K562 (cell line): ENCODE data around the gene GPHA2. TPM values are rescaled to one million over a fixed set of nuclear protein-coding genes. Genes with fewer than 3 reads are reported as not detected.
A peak's percentile ranks its signal among the peaks of the same experiment; 100 is the strongest.

Experiments
- ATAC-seq: fragments of 200-7000 bp; cut with Tn5 transposase; 3 replicates; pipeline ENCODE4 v1.9.1; 2020; ENCODE audit warnings: moderate library complexity
- BruUV-seq: library from RNA; stranded (reverse); fragments of 400-500 nt; replicated peaks from 2 replicates; lab custom pipeline; 2021; lab: Mats Ljungman, UMichigan
- CTCF ChIA-PET: fragments of 300-600 bp; formaldehyde crosslinking; extraction: SDS; loops from one replicate; lab custom pipeline; 2021; ENCODE audit warnings: low intra/inter-chr PET ratio; lab: Yijun Ruan, JAX
- POLR2A ChIA-PET: fragments of 300-600, 350-650 bp; sonication (Branson Sonifier 250); formaldehyde crosslinking; extraction: SDS; loops from one replicate; lab custom pipeline; 2021; ENCODE audit warnings: antibody characterized with exemption, inconsistent platforms; lab: Yijun Ruan, JAX
- DNase-seq, 4 experiments: peaks; one replicate each; pipeline versions ENCODE4 v3.0.0 to v3.0.0-alpha.2; 2011 to 2018; ENCODE audit warnings: low spot score in 3 of 4, mixed read lengths in 3 of 4; ENCODE audit errors: extremely low read depth in 1 of 4
- FAIRE-seq: peaks from 2 replicates; lab custom pipeline; 2011; peaks lifted over from hg19 to GRCh38; lab: Jason Lieb, UNC
- H2AFZ ChIP-seq: 2 replicates; pipeline ENCODE4 v1.6.0; 2011; ENCODE audit warnings: low read depth, low read length, control low read depth, inconsistent platforms
- H3K27ac ChIP-seq: fragments of 200-600 bp; 3 replicates; pipeline ENCODE4 v1.8.0; 2011; ENCODE audit warnings: low read depth, mild to moderate bottlenecking, control low read depth, inconsistent platforms, low read length, moderate library complexity, mixed read lengths; ENCODE audit errors: extremely low read depth
- H3K27me3 ChIP-seq, 2 experiments: fragments of 300-600 bp in 1 of 2; 2 replicates in 1 of 2; 3 replicates in 1 of 2; pipeline versions ENCODE4 v1.6.0 to v1.8.0; 2011; ENCODE audit warnings: inconsistent platforms in 2 of 2, low read length in 2 of 2, mild to moderate bottlenecking in 1 of 2, mixed read lengths in 1 of 2, moderate library complexity in 1 of 2; ENCODE audit not compliant: control insufficient read depth in 2 of 2, insufficient read depth in 2 of 2
- H3K36me3 ChIP-seq: fragments of 300-600 bp; 3 replicates; pipeline ENCODE4 v1.8.0; 2011; ENCODE audit warnings: mild to moderate bottlenecking, low read length, inconsistent platforms; ENCODE audit not compliant: control insufficient read depth, insufficient read depth
- H3K4me1 ChIP-seq, 2 experiments: fragments of 200-600 bp in 1 of 2; replicated peaks in 1 of 2; 2 replicates in 1 of 2; 3 replicates in 1 of 2; pipeline versions ENCODE4 v1.5.1 to v1.8.0; 2011; ENCODE audit warnings: inconsistent platforms in 2 of 2, low read length in 2 of 2, mild to moderate bottlenecking in 1 of 2, mixed read lengths in 1 of 2, moderate library complexity in 1 of 2; ENCODE audit not compliant: control insufficient read depth in 2 of 2, insufficient read depth in 2 of 2
- H3K4me2 ChIP-seq: 2 replicates; pipeline ENCODE4 v1.6.1; 2011; ENCODE audit warnings: low read length, control low read depth, inconsistent platforms, mixed read lengths; ENCODE audit not compliant: insufficient read depth
- H3K4me3 ChIP-seq: fragments of 200-600 bp; sonication (generic), shearing (Covaris generic); 2 replicates; pipeline ENCODE4 v1.5.1; 2016; ENCODE audit warnings: control low read depth, inconsistent platforms
- H3K79me2 ChIP-seq: fragments of 200-600 bp; 3 replicates; pipeline ENCODE4 v1.8.0; 2011; ENCODE audit warnings: low read length, inconsistent platforms; ENCODE audit not compliant: control insufficient read depth, insufficient read depth
- H3K9ac ChIP-seq, 2 experiments: 2 replicates each; pipeline versions ENCODE4 v1.6.0 to v1.6.1; 2011; ENCODE audit warnings: low read depth in 2 of 2, low read length in 2 of 2, control low read depth in 1 of 2, inconsistent platforms in 1 of 2, mild to moderate bottlenecking in 1 of 2, mixed read lengths in 1 of 2; ENCODE audit not compliant: insufficient read depth in 1 of 2
- H3K9me1 ChIP-seq: one replicate; pipeline ENCODE4 v1.6.0; 2011; ENCODE audit warnings: inconsistent platforms, mild to moderate bottlenecking, low read length, moderate library complexity; ENCODE audit not compliant: control insufficient read depth, insufficient read depth
- H3K9me3 ChIP-seq: replicated peaks from 2 replicates; pipeline ENCODE4 v1.5.1; 2011; ENCODE audit warnings: low read depth, low read length, inconsistent platforms; ENCODE audit not compliant: control insufficient read depth, insufficient read depth
- H4K20me1 ChIP-seq: replicated peaks from 2 replicates; pipeline ENCODE4 v1.6.1; 2011; ENCODE audit warnings: low read length, inconsistent platforms, mixed read lengths; ENCODE audit not compliant: control insufficient read depth, insufficient read depth
- ARNT ChIP-seq, 2 experiments: fragments of 450-650 bp; IDR thresholded peaks; 2 replicates each; pipeline ENCODE4 v1.6.1; 2016; ENCODE audit warnings: mild to moderate bottlenecking in 1 of 2
- ATF7 ChIP-seq: fragments of 450-650 bp; IDR thresholded peaks from 2 replicates; pipeline ENCODE4 v1.7.1; 2014; ENCODE audit warnings: mild to moderate bottlenecking, moderate library complexity
- HDAC6 ChIP-seq: IDR thresholded peaks from 2 replicates; pipeline ENCODE4 v1.6.1; 2012; ENCODE audit warnings: low read depth, mild to moderate bottlenecking, control low read depth, inconsistent platforms, low read length, moderate library complexity
- SP2 ChIP-seq: IDR thresholded peaks from 2 replicates; pipeline ENCODE4 v1.6.1; 2011; ENCODE audit warnings: mild to moderate bottlenecking, low read depth, low read length, moderate library complexity; ENCODE audit not compliant: poor library complexity, severe bottlenecking; ENCODE audit errors: extremely low read depth
- TARDBP ChIP-seq: fragments of 450-650 bp; IDR thresholded peaks from 2 replicates; pipeline ENCODE4 v1.6.1; 2016
- ZNF212 ChIP-seq: fragments of 450-650 bp; formaldehyde crosslinking; IDR thresholded peaks from 2 replicates; pipeline ENCODE4 v1.4.0; 2020; ENCODE audit warnings: mild to moderate bottlenecking
- ZNF3 ChIP-seq: fragments of 250-450 bp; sonication (Bioruptor Pico); IDR thresholded peaks from 2 replicates; pipeline ENCODE4 v1.5.0; 2021; ENCODE audit warnings: mild to moderate bottlenecking, moderate library complexity
- WGBS: fragments of 100-300 bp; shearing (Covaris generic); methylation state at CpG from one replicate; pipeline ENCODE4 v1.1.6; 2016; ENCODE audit warnings: low coverage, mixed read lengths; ENCODE audit not compliant: insufficient coverage; ENCODE audit errors: missing lambda C conversion rate; 5-methylcytosine and 5-hydroxymethylcytosine counted together
- in situ Hi-C: fragments of 300-500 bp; cut with MboI; formaldehyde crosslinking; loops from 4 replicates; pipeline ENCODE4 v1.15.0; 2018; ENCODE audit warnings: inconsistent platforms, mixed read lengths
- intact Hi-C: fragments of 100-400 bp; cut with micrococcal nuclease; formaldehyde crosslinking; loops from 2 replicates; pipeline ENCODE4 v1.14.2; 2022
- polyA plus RNA-seq, 8 experiments: library from polyadenylated mRNA; depleted of rRNA in 4 of 8; stranded (reverse) in 5 of 8; unstranded in 3 of 8; fragments of >200 nt; fragmentation: Nextera tagmentation in 2 of 8; fragmentation: Illumina TruSeq in 1 of 8; extraction: Ambion mirVana in 2 of 8; extraction: Trizol in 1 of 8; gene quantifications; 2 replicates each; pipeline versions ENCODE4 v1.2.1 to v1.2.3, GENCODE V29; 2011 to 2014; ENCODE audit warnings: inconsistent platforms in 1 of 8, missing spikeins in 1 of 8
- total RNA-seq, 7 experiments: library from RNA; depleted of rRNA in 6 of 7; stranded (reverse); fragments of >200 nt in 6 of 7; fragmentation: Illumina TruSeq in 2 of 7; extraction: Trizol in 2 of 7; gene quantifications; 2 replicates each; pipeline versions ENCODE4 v1.2.1 to v1.2.3, GENCODE V29; 2011 to 2021; ENCODE audit warnings: low replicate concordance in 1 of 7
- TF ChIP-seq, protein P1 (sequence below): fragments of 200-400 bp; formaldehyde crosslinking; IDR thresholded peaks from 2 replicates; pipeline ENCODE4 v1.6.1; 2017; ENCODE audit warnings: mild to moderate bottlenecking, low read depth, low read length, moderate library complexity
- TF ChIP-seq, protein P2 (sequence below), 2 experiments: IDR thresholded peaks in 1 of 2; conservative IDR thresholded peaks in 1 of 2; 2 replicates each; pipeline ENCODE4 v1.6.1; 2016; ENCODE audit warnings: low read depth in 2 of 2, mild to moderate bottlenecking in 1 of 2, missing compliant biosample characterization in 1 of 2, missing genetic modification characterization in 1 of 2, moderate library complexity in 1 of 2
- TF ChIP-seq, protein P3 (sequence below): sonication (generic); formaldehyde crosslinking; IDR thresholded peaks from 2 replicates; pipeline ENCODE4 v1.8.1; 2023; ENCODE audit warnings: mild to moderate bottlenecking, missing genetic modification reagents
- TF ChIP-seq, protein P4 (sequence below), 2 experiments: IDR thresholded peaks; 2 replicates each; pipeline ENCODE4 v1.6.1; 2012; ENCODE audit warnings: improper control_type of control experiment in 2 of 2, low read depth in 2 of 2, low read length in 2 of 2, borderline replicate concordance in 1 of 2

GPHA2 gene
- total and polyA plus RNA-seq, 9 of the 15 experiments (the other 6 are each of a cell fraction or from before 2014, with no cell fraction given): 0.17 to 0.22 TPM; not detected in 7

DNA sequence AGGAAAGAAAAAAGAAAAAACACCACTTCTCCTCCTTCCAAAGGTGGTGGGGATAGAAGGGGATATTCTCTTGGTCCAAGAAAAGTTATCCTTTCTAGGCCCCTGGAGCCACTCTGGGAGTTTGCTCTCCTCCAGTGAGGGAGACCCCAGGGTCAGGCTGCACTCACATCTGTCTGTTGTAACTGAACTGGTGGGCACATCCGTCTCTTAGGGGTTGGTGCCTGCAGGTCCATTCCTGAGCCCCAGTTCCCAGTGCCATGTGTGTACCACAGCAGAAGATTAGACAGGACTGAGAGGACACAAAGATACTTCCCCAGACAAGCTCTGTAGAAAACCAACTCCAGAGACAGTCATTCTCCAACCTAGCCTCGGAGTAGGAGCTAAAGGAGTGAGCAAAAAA is 15.6 kb downstream of the GPHA2 start:
- WGBS: 64% methylated on average over 2 of the region's 2 CpGs
- TF ChIP-seq ZNF3 (CRISPR knock-in tag): no peak
- TF ChIP-seq, protein P1, sequence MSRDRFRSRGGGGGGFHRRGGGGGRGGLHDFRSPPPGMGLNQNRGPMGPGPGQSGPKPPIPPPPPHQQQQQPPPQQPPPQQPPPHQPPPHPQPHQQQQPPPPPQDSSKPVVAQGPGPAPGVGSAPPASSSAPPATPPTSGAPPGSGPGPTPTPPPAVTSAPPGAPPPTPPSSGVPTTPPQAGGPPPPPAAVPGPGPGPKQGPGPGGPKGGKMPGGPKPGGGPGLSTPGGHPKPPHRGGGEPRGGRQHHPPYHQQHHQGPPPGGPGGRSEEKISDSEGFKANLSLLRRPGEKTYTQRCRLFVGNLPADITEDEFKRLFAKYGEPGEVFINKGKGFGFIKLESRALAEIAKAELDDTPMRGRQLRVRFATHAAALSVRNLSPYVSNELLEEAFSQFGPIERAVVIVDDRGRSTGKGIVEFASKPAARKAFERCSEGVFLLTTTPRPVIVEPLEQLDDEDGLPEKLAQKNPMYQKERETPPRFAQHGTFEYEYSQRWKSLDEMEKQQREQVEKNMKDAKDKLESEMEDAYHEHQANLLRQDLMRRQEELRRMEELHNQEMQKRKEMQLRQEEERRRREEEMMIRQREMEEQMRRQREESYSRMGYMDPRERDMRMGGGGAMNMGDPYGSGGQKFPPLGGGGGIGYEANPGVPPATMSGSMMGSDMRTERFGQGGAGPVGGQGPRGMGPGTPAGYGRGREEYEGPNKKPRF: no peak
- TF ChIP-seq HDAC6: no peak
- TF ChIP-seq, protein P2, sequence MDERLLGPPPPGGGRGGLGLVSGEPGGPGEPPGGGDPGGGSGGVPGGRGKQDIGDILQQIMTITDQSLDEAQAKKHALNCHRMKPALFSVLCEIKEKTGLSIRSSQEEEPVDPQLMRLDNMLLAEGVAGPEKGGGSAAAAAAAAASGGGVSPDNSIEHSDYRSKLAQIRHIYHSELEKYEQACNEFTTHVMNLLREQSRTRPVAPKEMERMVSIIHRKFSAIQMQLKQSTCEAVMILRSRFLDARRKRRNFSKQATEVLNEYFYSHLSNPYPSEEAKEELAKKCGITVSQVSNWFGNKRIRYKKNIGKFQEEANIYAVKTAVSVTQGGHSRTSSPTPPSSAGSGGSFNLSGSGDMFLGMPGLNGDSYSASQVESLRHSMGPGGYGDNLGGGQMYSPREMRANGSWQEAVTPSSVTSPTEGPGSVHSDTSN (CRISPR knock-in tag; IDR thresholded peaks at IDR 0.05; ENCODE audit: low read depth): no peak
- TF ChIP-seq, protein P2 (tag; conservative IDR thresholded peaks at IDR 0.05; ENCODE audit: low read depth): no peak
- TF ChIP-seq SP2: no peak
- TF ChIP-seq ARNT (IDR thresholded peaks at IDR 0.05): no peak
- TF ChIP-seq ZNF212: no peak
- TF ChIP-seq TARDBP: no peak
- TF ChIP-seq, protein P3, sequence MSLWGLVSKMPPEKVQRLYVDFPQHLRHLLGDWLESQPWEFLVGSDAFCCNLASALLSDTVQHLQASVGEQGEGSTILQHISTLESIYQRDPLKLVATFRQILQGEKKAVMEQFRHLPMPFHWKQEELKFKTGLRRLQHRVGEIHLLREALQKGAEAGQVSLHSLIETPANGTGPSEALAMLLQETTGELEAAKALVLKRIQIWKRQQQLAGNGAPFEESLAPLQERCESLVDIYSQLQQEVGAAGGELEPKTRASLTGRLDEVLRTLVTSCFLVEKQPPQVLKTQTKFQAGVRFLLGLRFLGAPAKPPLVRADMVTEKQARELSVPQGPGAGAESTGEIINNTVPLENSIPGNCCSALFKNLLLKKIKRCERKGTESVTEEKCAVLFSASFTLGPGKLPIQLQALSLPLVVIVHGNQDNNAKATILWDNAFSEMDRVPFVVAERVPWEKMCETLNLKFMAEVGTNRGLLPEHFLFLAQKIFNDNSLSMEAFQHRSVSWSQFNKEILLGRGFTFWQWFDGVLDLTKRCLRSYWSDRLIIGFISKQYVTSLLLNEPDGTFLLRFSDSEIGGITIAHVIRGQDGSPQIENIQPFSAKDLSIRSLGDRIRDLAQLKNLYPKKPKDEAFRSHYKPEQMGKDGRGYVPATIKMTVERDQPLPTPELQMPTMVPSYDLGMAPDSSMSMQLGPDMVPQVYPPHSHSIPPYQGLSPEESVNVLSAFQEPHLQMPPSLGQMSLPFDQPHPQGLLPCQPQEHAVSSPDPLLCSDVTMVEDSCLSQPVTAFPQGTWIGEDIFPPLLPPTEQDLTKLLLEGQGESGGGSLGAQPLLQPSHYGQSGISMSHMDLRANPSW: no peak
- TF ChIP-seq, protein P4, sequence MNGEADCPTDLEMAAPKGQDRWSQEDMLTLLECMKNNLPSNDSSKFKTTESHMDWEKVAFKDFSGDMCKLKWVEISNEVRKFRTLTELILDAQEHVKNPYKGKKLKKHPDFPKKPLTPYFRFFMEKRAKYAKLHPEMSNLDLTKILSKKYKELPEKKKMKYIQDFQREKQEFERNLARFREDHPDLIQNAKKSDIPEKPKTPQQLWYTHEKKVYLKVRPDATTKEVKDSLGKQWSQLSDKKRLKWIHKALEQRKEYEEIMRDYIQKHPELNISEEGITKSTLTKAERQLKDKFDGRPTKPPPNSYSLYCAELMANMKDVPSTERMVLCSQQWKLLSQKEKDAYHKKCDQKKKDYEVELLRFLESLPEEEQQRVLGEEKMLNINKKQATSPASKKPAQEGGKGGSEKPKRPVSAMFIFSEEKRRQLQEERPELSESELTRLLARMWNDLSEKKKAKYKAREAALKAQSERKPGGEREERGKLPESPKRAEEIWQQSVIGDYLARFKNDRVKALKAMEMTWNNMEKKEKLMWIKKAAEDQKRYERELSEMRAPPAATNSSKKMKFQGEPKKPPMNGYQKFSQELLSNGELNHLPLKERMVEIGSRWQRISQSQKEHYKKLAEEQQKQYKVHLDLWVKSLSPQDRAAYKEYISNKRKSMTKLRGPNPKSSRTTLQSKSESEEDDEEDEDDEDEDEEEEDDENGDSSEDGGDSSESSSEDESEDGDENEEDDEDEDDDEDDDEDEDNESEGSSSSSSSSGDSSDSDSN (IDR thresholded peaks at IDR 0.05; ENCODE audit: borderline replicate concordance in 1 of 2, low read depth in 2 of 2, low read length in 2 of 2): no peak
- no peak for TF ChIP-seq ATF7

More for the DNA sequence above, 15.6 kb downstream of the GPHA2 start:
- H2AFZ ChIP-seq: no peak overlapping the region
- H3K79me2 ChIP-seq: peaks cover 22% of the 10 kb centered on the region
- no peaks in the 10 kb centered on the region for H3K36me3 ChIP-seq
- peaks cover 28 to 50% of the 10 kb centered on the region in 2 experiments; a peak in 4 of 5 replicates for H3K4me1 ChIP-seq
- no peaks in the 10 kb centered on the region for H3K9me1 ChIP-seq
- BruUV-seq: TSS peak; percentile 30
- in situ Hi-C loops (no loop called here), intact Hi-C loops (no loop called here)
- no peak for DNase-seq
- H3K9me3 ChIP-seq: no peaks in the 10 kb centered on the region
- ChIA-PET CTCF (no interaction called here), POLR2A (no interaction called here)
- H4K20me1 ChIP-seq: no peaks in the 10 kb centered on the region
- no peak overlapping the region for H3K4me3 ChIP-seq
- no peak overlapping the region for H3K4me2 ChIP-seq
- no peak overlapping the region for H3K27ac ChIP-seq
- no peak for ATAC-seq
- no peak for FAIRE-seq
- no peak overlapping the region for H3K9ac ChIP-seq
- no peaks in the 10 kb centered on the region for H3K27me3 ChIP-seq
